Skeletal muscle satellite cell (primary cell): ENCODE data around the gene MEX3B.

Source experiments
- H3K27me3 ChIP-seq: 2 replicates; pipeline ENCODE4 v1.7.0; 2013; ENCODE audit warnings: low read length; ENCODE audit not compliant: control insufficient read depth, insufficient read depth
- H3K36me3 ChIP-seq: 2 replicates; pipeline ENCODE4 v1.7.0; 2013; ENCODE audit warnings: mild to moderate bottlenecking, control low read depth, low read length; ENCODE audit not compliant: insufficient read depth
- H3K4me1 ChIP-seq: 2 replicates; pipeline ENCODE4 v1.7.0; 2013; ENCODE audit warnings: low read length; ENCODE audit not compliant: control insufficient read depth, insufficient read depth
- H3K4me2 ChIP-seq: 2 replicates; pipeline ENCODE4 v1.7.0; 2013; ENCODE audit warnings: mild to moderate bottlenecking, low read length
- H3K4me3 ChIP-seq: 2 replicates; pipeline ENCODE4 v1.7.0; 2013; ENCODE audit warnings: low read length
- H3K9ac ChIP-seq: 2 replicates; pipeline ENCODE4 v1.7.0; 2013; ENCODE audit warnings: mild to moderate bottlenecking, low read depth, low read length, moderate library complexity
- H3K9me3 ChIP-seq: replicated peaks from 2 replicates; pipeline ENCODE4 v1.7.0; 2013; ENCODE audit warnings: mild to moderate bottlenecking, control low read depth, low read length

Gene MEX3B

DNA sequence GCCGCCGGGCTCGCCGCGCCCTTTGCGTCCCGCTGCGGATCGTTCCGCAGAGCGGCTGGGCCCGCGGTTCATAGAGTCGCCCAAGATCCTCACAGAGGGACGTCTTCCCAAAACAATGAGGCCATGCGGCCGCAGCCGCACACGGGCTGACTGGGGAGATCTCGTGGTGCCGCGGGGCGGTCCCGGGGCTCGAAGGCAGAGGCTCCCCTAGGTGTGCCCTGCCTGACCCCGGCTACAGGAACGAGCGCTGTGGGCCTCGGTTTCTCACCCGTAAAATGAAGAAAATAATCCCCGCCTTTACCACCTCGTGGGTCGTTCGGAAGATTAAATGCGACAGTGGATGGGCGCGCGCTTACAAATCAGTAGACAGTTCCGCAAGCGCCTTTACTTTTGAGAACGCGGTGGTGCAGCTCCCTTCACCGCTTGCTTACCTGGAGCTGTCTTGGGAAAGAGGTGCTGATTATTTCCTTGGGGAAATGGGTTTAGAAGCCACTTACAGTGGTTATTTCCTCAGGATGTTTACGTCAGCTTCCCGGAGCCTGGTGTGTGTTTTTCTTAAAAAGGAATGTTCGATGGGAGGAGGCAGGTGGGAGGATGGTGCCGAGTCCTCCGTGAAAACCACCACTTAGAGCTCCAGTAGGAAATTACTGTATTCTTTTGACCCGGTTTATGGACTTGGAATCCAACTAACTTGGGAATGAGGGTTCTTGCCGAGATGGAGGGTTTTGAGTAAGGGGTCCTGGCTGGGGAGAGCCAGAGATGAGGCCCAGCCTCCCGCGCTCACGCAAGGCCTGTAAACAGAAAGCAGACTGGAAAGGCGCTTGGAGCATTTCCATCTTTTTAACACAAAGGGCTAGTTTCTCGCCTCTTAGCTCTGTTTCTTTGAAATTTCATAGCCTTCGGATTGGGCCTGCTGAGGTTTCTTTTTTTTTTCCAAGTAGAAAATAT, 1.9 kb upstream of the MEX3B start:
- Histone ChIP-seq H3K9ac (peak overlapping the region; percentile 86), H3K27me3 (peaks cover 6% of the 10 kb centered on the region), H3K36me3 (peaks cover 10% of the 10 kb centered on the region), H3K9me3 (no peaks in the 10 kb centered on the region), H3K4me1 (peaks cover 12% of the 10 kb centered on the region), H3K4me2 (peak overlapping the region; percentile 96), H3K4me3 (peak overlapping the region; percentile 92)

DNA sequence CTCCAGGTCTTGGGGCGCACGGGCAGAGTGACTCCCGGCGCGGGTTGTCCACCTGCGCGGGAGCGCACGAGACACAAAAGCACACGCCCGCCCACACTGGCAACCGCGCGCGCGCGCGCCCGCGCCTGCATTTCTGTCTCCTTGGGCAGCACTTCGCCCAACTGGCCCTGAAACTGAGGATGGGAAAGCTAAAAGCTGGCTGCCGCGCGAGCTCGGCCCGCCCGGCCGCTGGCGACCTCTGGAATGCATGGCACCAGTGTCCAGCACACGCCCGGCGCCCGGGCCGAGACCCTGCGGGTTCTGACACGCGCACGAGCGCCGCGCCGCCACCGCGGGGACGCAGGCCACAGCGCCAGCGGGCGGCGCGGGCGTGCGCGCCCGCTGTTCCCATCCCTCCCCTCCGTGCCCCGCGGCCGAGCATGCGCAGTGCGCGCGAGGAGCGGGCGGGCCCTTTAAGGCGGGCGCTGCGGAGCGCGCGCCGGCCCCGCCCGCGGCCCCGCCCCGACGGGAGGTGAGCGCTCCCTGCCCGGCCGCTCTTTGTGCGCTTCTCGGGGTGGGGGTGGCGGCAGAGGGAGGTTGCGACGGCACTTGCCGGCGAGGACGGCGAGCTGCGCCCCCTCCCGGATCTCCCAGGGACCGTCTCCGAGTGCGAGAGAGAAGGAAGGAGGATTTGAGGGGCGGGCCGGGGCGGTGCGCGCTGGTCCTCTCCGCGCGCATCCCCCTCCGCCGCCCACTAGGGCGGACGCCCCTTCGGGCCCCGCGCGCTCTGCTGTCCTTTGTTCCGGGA, 1.0 kb upstream of the MEX3B start:
- H3K27me3 ChIP-seq = peaks cover 5% of the 10 kb centered on the region
- H3K9me3 ChIP-seq = no peaks in the 10 kb centered on the region
- H3K9ac ChIP-seq = peak overlapping the region; percentile 86
- peaks cover 14% of the 10 kb centered on the region for H3K36me3 ChIP-seq
- peak overlapping the region; percentile 96 for H3K4me2 ChIP-seq
- H3K4me3 ChIP-seq = peak overlapping the region; percentile 92
- H3K4me1 ChIP-seq = peaks cover 12% of the 10 kb centered on the region

DNA sequence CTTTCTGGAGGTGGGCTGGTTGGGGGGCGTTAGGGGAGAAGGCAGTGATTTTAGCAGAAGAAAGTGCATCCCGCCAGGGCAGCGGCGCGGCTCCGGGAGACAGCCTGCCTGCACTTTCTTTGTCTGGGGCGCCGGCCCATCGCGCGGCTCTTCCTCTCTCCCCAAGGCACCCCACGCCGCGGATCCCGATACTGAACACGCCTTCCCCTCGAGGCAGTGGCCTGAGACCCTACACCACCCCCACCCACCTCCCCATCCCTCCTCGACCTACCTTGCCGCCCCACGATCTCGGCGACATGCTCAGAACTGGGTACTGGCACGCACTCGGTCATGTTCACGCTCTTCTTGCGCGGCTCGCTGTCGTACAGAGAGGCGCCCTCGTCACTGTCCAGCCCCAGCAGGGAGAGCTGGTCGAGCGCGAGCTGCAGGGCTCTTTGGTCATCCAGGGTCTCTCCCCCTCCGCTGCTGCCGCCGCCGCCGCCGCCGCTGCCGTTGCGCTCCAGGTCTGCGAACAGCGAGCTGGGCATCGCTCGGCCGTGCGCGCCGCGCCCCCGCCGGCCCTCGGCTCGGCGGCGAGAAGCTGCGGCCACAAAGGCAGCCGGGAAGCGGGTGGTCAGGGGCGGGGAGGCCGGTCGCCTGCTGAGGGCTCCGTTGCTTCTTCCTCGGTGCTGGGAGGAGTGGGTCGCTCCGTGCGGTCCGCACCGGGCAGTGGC, 483 bp downstream of the MEX3B start:
- Histone ChIP-seq H3K4me1 (peaks cover 12% of the 10 kb centered on the region), H3K9ac (peak overlapping the region; percentile 91), H3K9me3 (no peaks in the 10 kb centered on the region), H3K27me3 (peaks cover 5% of the 10 kb centered on the region), H3K4me2 (peak overlapping the region; percentile 89), H3K36me3 (peaks cover 14% of the 10 kb centered on the region), H3K4me3 (peak overlapping the region; percentile 92)

DNA sequence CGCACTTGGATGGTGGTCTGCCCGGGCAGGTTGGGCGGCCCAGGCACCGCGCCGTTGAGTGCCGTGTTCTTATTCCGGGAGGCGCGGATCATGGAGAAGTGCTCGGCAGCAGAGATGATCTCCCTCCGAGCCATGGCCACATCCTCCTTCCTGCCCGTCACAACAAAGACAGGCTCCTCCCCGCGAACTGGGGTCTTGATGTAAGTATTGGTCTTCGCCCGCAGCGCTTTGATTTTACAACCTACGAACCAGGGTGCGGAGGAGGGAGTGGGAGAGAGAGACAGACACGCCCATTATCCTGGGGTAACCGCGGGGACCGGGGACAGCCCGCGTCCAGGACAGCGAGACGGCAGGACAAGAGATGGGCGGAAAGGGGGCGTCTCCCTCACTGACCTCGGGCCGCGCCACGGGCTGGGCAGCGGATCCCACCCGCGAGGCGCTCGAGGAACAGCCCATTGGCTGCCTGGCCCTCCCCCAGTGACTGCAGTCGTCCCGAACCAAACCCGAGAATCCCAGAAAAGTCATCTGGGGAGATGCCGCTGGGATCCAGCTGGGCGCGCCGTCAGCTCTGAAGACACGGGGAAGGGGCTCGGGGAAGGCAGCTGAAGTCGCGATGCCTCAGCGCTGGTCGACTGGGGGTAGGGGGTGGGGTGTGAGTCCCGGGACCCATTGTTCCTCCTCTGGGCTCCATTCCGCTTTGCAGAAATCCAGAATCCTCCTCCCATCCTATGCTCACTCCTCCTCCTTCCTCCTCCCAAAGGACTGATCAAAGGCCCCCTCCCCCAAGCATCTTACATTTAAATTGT, 1.2 kb downstream of the MEX3B start:
- no peaks in the 10 kb centered on the region for H3K9me3 ChIP-seq
- peak overlapping the region; percentile 91 for H3K9ac ChIP-seq
- H3K27me3 ChIP-seq = no peaks in the 10 kb centered on the region
- H3K36me3 ChIP-seq = peaks cover 14% of the 10 kb centered on the region
- H3K4me3 ChIP-seq = peak overlapping the region; percentile 92
- peaks cover 12% of the 10 kb centered on the region for H3K4me1 ChIP-seq
- peak overlapping the region; percentile 89 for H3K4me2 ChIP-seq

- Histone ChIP-seq H3K36me3 (peaks cover 14% of the 10 kb centered on the region), H3K4me3 (peak overlapping the region; percentile 92), H3K27me3 (no peaks in the 10 kb centered on the region), H3K4me2 (peak overlapping the region; percentile 89), H3K4me1 (peaks cover 12% of the 10 kb centered on the region), H3K9me3 (no peaks in the 10 kb centered on the region), H3K9ac (peak overlapping the region; percentile 91)
Observed at GRCh38 chr15:82043796-82044372, 1.9 kb downstream of the MEX3B start.

DNA sequence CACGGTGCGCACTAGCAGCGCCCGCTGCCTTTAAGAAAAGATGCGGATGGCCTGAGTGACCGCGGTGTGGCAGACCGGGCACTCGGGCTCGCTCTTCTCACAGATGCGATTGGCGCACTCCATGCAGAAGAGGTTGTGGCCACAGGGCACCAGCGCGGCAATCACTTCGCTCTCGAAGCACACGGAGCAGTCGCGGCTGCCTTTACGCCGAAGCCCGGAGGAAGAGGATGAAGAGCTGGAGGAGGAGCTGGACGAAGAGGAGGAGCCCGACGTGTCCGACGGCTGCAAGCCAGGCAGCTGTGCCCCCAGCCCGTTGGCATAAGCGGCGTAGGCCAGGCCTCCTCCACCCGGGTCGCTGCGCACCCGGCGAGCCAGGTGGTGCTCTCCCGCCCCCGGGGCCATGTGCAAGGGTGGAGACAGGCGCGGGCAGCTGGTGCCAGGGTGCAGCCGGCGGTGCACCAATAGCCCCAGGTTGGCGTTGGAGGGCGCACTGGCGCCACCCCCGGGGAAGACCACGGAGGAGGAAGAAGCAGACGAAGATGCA, 2.6 kb downstream of the MEX3B start:
- peaks cover 12% of the 10 kb centered on the region for H3K4me1 ChIP-seq
- no peaks in the 10 kb centered on the region for H3K9me3 ChIP-seq
- H3K4me2 ChIP-seq = peak overlapping the region; percentile 89
- peaks cover 14% of the 10 kb centered on the region for H3K36me3 ChIP-seq
- H3K27me3 ChIP-seq = no peaks in the 10 kb centered on the region
- no peak overlapping the region for H3K9ac ChIP-seq
- H3K4me3 ChIP-seq = peak overlapping the region; percentile 92

DNA sequence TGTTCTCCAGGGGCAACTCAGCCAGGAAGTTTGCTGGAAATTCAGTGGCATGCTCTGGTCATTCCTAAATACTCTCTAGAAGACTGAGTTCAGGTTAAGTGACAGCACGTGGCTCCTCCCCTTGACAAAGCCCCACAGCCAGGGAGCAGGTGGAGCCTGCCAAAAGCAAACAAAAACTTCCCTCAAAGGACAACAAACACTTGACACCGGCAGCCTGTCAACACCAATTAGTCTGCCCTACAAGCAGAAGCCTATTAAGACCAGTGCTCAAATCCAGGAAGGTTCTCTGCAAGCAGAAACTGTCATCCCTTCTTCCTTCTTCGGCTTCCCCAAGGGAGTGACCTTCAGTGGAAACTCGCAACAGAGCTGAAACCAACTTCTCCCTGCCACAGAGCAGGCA, 5.0 kb downstream of the MEX3B start:
- Histone ChIP-seq H3K9me3 (no peaks in the 10 kb centered on the region), H3K27me3 (no peaks in the 10 kb centered on the region), H3K9ac (no peak overlapping the region), H3K36me3 (peaks cover 14% of the 10 kb centered on the region), H3K4me1 (peaks cover 8% of the 10 kb centered on the region), H3K4me3 (no peak overlapping the region), H3K4me2 (no peak overlapping the region)

- Histone ChIP-seq H3K4me2 (no peak overlapping the region), H3K9ac (no peak overlapping the region), H3K9me3 (no peaks in the 10 kb centered on the region), H3K4me1 (peaks cover 8% of the 10 kb centered on the region), H3K27me3 (no peaks in the 10 kb centered on the region), H3K4me3 (no peak overlapping the region), H3K36me3 (peaks cover 14% of the 10 kb centered on the region)
Observed at GRCh38 chr15:82040390-82040789, 5.4 kb downstream of the MEX3B start.

- Histone ChIP-seq H3K4me2 (no peak overlapping the region), H3K4me3 (no peak overlapping the region)
Observed at GRCh38 chr15:82039871-82040270, 5.9 kb downstream of the MEX3B start.

GRCh38 chr15:82036461-82036860, 9.4 kb downstream of the MEX3B start:
- H3K36me3 ChIP-seq = no peaks in the 10 kb centered on the region
- H3K27me3 ChIP-seq = no peaks in the 10 kb centered on the region
- no peaks in the 10 kb centered on the region for H3K4me1 ChIP-seq
- H3K4me3 ChIP-seq = no peak overlapping the region
- no peaks in the 10 kb centered on the region for H3K9me3 ChIP-seq
- H3K9ac ChIP-seq = no peak overlapping the region
- H3K4me2 ChIP-seq = no peak overlapping the region

More at GRCh38 chr15:82039871-82040270, 5.9 kb downstream of the MEX3B start:
- Histone ChIP-seq H3K27me3 (no peaks in the 10 kb centered on the region), H3K9me3 (no peaks in the 10 kb centered on the region), H3K36me3 (peaks cover 14% of the 10 kb centered on the region), H3K9ac (no peak overlapping the region), H3K4me1 (peaks cover 8% of the 10 kb centered on the region)
